Esophagus muscularis mucosa (tissue), 4 donors: ENCODE results near the gene CARMIL3. TPM values are rescaled to one million over a fixed set of nuclear protein-coding genes. Genes with fewer than 3 reads are reported as not detected.
"Not testable (repeated sequence)": the region's sequence is repeated elsewhere in the genome, so short reads cannot be mapped to it uniquely, and the experiment has no call there.

ENCODE experiments used
- DNase-seq: peaks from one replicate; pipeline ENCODE4 v3.0.0-alpha.2; 2017; ENCODE audit errors: extremely low spot score
- H3K27ac ChIP-seq, 4 donors: fragments of 200-600 bp; sonication (generic); replicated peaks in 1 of 4; 1 replicate in 3 of 4; 2 replicates in 1 of 4; pipeline ENCODE4 v1.5.1; 2016 to 2019; ENCODE audit warnings: mild to moderate bottlenecking in 1 of 4
- H3K27me3 ChIP-seq, 4 donors: fragments of 200-600 bp; sonication (generic); one replicate each; pipeline versions ENCODE4 v1.5.1 to v1.6.0; 2016 to 2019
- H3K36me3 ChIP-seq, 4 donors: fragments of 200-600 bp; sonication (generic); one replicate each; pipeline ENCODE4 v1.5.1; 2016 to 2019
- H3K4me1 ChIP-seq, 4 donors: fragments of 200-600 bp; sonication (generic); one replicate each; pipeline ENCODE4 v1.5.1; 2016 to 2019
- H3K4me3 ChIP-seq, 4 donors: fragments of 200-600 bp; sonication (generic); 1 replicate in 2 of 4; 2 replicates in 2 of 4; pipeline ENCODE4 v1.5.1; 2016 to 2019; ENCODE audit warnings: mild to moderate bottlenecking in 4 of 4, moderate library complexity in 1 of 4
- H3K9me3 ChIP-seq, 4 donors: fragments of 200-600 bp; sonication (generic); 1 replicate in 3 of 4; 2 replicates in 1 of 4; pipeline ENCODE4 v1.5.1; 2016 to 2019
- EP300 ChIP-seq: sonication (generic); formaldehyde crosslinking; IDR thresholded peaks from one replicate; pipeline ENCODE4 v1.6.1; 2017; ENCODE audit warnings: antibody characterized with exemption
- POLR2A ChIP-seq: fragments of 450-650 bp; IDR thresholded peaks from one replicate; pipeline ENCODE4 v1.6.1; 2017; ENCODE audit warnings: antibody characterized with exemption, moderate library complexity, mild to moderate bottlenecking, low read depth
- POLR2AphosphoS5 ChIP-seq, 2 donors: sonication (generic); formaldehyde crosslinking; IDR thresholded peaks; one replicate each; pipeline ENCODE4 v1.6.1; 2017; ENCODE audit warnings: antibody characterized with exemption in 2 of 2
- WGBS: methylation state at CpG from one replicate; pipeline ENCODE4 v1.1.5; 2018; 5-methylcytosine and 5-hydroxymethylcytosine counted together
- intact Hi-C: fragments of 100-400 bp; cut with DNase I; formaldehyde crosslinking; loops from one replicate; pipeline ENCODE4 v1.15.1; 2023
- total RNA-seq, 4 donors: library from RNA; depleted of rRNA; stranded (reverse); fragments of >200 nt; gene quantifications; one replicate each; pipeline versions ENCODE4 v1.1.0 to v1.2.1, GENCODE V29; 2016
- TF ChIP-seq, protein P1 (sequence below), 3 experiments: fragments of 200-600 bp in 2 of 3; fragments of 450-650 bp in 1 of 3; sonication (generic) in 2 of 3; IDR thresholded peaks; one replicate each; pipeline ENCODE4 v1.5.1; 2017 to 2019; ENCODE audit warnings: antibody characterized with exemption in 3 of 3, mild to moderate bottlenecking in 2 of 3, moderate library complexity in 1 of 3

The CARMIL3 gene, protein sequence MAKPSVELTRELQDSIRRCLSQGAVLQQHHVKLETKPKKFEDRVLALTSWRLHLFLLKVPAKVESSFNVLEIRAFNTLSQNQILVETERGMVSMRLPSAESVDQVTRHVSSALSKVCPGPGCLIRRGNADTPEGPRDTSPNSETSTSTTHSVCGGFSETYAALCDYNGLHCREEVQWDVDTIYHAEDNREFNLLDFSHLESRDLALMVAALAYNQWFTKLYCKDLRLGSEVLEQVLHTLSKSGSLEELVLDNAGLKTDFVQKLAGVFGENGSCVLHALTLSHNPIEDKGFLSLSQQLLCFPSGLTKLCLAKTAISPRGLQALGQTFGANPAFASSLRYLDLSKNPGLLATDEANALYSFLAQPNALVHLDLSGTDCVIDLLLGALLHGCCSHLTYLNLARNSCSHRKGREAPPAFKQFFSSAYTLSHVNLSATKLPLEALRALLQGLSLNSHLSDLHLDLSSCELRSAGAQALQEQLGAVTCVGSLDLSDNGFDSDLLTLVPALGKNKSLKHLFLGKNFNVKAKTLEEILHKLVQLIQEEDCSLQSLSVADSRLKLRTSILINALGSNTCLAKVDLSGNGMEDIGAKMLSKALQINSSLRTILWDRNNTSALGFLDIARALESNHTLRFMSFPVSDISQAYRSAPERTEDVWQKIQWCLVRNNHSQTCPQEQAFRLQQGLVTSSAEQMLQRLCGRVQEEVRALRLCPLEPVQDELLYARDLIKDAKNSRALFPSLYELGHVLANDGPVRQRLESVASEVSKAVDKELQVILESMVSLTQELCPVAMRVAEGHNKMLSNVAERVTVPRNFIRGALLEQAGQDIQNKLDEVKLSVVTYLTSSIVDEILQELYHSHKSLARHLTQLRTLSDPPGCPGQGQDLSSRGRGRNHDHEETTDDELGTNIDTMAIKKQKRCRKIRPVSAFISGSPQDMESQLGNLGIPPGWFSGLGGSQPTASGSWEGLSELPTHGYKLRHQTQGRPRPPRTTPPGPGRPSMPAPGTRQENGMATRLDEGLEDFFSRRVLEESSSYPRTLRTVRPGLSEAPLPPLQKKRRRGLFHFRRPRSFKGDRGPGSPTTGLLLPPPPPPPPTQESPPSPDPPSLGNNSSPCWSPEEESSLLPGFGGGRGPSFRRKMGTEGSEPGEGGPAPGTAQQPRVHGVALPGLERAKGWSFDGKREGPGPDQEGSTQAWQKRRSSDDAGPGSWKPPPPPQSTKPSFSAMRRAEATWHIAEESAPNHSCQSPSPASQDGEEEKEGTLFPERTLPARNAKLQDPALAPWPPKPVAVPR (N-terminal part only)
- total RNA-seq, result under 1 TPM in 2 of 4 donors, not detected in 2; 0.17 to 0.29 TPM

DNA sequence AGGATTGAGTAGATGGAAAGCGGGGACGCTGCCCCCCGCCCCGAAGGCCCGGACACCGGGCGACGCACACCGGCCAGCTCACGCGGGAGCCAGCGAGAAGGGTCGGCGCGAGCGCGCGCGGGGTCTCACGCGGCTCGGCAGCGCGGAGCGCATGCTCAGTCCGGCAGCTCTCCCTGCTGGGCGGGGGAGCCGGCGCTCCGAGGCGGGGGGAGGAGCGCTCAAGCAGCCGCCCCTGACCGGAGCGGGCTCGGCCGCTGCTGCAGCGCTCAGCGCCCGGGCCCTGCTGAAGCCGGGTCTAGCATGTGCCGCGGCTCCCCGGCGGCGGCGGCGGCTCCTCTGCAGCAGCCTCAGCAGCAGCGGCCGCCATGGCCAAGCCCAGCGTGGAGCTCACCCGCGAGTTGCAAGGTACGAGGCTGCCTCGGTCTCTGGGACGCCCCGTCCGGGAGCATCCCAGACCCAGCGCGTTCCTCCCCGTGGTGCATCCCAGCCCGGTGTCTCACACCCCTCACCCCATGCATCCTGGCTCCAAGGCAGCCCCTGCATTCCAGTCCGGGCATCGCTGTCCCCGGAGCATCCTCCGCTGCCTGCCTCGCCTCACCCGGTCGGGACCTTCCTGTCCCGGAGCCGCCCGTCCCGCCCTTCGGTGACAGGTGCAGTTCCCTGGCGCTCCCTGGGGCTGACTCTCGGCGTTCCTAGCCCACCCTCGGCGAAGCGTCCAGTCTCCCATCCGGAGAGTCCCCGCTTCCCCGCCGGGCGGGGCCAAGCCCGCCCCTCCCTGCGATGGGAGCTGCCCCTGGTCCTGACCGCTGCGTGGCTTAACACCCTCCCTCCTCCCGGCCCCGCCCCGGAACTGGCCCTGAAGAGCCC is at the start of gene CARMIL3:
TSS of gene CARMIL3 (plus strand) at position 221 of the 867 bp plus-strand sequence. CDS start at position 366, 145 bp downstream.
- DNase-seq, result no peak
- intact Hi-C loops, result loop anchor here (5.0 kb wide), 1 partner anchor 40 kb away; no protein-coding TSS in a partner anchor
- Histone ChIP-seq H3K27ac (peak within 1 kb of the TSS; percentile 60 to 72 (median 66)), H3K27me3 (peaks cover 0 to 12% (median 0%) of the 10 kb centered on the region in 4 donors), H3K4me3 (peak within 1 kb of the TSS; percentile 55 to 73 (median 63)), H3K9me3 (no peaks in the 10 kb centered on the region), H3K4me1 (peaks cover 12 to 22% (median 19%) of the 10 kb centered on the region in 4 donors), H3K36me3 (no peaks in the 10 kb centered on the region)
- TF ChIP-seq EP300, result no peak
- peak; percentile 31 to 50 for TF ChIP-seq POLR2AphosphoS5 (IDR thresholded peaks at IDR 0.05)
- TF ChIP-seq, protein P1, sequence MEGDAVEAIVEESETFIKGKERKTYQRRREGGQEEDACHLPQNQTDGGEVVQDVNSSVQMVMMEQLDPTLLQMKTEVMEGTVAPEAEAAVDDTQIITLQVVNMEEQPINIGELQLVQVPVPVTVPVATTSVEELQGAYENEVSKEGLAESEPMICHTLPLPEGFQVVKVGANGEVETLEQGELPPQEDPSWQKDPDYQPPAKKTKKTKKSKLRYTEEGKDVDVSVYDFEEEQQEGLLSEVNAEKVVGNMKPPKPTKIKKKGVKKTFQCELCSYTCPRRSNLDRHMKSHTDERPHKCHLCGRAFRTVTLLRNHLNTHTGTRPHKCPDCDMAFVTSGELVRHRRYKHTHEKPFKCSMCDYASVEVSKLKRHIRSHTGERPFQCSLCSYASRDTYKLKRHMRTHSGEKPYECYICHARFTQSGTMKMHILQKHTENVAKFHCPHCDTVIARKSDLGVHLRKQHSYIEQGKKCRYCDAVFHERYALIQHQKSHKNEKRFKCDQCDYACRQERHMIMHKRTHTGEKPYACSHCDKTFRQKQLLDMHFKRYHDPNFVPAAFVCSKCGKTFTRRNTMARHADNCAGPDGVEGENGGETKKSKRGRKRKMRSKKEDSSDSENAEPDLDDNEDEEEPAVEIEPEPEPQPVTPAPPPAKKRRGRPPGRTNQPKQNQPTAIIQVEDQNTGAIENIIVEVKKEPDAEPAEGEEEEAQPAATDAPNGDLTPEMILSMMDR (IDR thresholded peaks at IDR 0.05), result no peak
- WGBS, result 0% methylated on average over 19 of the region's 92 CpGs

DNA sequence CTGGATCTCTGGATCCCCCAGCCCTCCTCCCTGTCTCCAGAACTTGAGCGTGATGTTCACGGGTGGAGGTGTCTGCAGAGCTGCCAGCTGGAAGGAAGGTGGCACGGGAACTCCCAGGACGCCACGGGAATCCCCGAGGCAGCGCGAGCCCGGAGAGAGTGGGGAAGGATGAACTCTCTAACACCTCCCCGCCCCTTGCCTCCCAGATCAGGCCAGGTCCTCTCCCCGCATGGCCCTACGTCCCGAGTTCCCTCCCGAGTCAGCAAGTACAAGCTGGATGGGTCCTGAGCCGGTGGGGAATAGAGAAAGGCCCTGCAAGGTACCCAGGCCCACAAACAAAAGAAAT is 45.4 kb upstream of the CARMIL3 start:
- peak overlapping the region in 3 of 4 donors; percentile 63 to 72 (median 72) for H3K27ac ChIP-seq
- intact Hi-C loops, H3K9me3 ChIP-seq, H3K4me1 ChIP-seq, H3K36me3 ChIP-seq, H3K27me3 ChIP-seq, DNase-seq: not testable (repeated sequence)
- no CpG with 5 or more reads among the region's 15 CpGs for WGBS
- peak overlapping the region; percentile 43 to 57 (median 50) for H3K4me3 ChIP-seq

DNA sequence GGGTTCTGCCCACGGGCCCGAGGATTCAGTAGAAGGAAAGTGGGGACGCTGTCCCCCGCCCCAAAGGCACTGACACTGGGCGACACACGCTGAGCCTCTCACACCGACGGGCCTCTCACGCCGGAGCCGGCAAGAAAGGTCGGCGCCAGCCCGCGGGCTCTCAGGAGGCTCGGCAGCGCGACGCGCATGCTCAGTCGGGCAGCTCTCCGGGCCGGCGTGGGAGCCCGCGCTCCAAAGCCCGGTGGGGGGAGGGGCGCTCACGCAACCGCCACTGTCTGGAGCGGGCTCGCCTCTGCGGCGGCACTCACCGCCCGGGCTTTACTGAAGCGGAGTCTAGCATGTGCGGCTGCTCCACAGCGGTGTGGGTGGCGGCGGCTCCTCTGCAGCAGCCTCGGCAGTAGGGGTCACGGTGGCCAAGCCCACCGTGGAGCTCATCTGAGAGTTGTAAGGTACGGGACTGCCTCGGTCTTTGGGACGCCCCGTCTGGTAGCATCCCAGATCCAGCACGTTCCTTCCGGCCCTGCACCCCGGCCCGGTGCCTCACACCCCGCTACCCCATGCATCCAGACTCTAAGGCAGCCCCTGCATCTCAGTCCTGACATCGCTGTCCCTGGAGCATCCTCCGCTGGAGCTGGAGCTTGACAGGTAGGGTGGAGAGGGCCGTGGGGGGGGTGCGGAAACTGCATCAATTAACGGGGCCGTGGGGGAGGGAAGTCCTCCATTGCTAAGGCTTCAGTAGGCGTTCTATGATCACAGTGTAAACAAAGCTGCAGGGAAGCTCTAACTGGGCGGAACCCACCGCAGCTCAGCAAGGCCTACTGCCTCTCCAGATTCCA is 44.8 kb upstream of the CARMIL3 start:
- DNase-seq, H3K4me1 ChIP-seq, H3K9me3 ChIP-seq, H3K36me3 ChIP-seq, intact Hi-C loops, H3K27me3 ChIP-seq: not testable (repeated sequence)
- peak overlapping the region; percentile 43 to 57 (median 50) for H3K4me3 ChIP-seq
- 19% methylated on average over 5 of the region's 62 CpGs for WGBS
- peak overlapping the region in 3 of 4 donors; percentile 63 to 72 (median 72) for H3K27ac ChIP-seq

DNA sequence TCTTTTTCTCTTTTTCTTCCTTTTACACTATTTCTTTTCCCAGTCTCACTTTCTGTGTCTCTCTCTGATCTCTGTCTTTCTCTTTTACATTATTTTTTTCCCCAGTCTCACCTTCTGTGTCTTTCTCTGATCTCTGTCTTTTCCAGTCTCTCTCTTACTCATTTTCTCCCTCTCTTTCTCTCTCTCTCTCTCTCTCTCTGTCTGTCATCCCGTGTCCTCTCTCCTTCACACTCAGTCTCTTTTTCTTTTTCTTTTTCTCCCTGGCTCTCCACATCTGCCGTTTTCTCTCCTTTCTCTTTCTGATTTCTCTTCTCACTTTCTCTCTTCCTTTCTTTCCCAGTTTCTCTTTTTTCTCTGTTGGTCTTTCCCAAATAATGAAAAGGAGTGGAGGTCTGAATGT is 40.8 kb upstream of the CARMIL3 start:
- H3K36me3 ChIP-seq, result no peaks in the 10 kb centered on the region
- no peaks in the 10 kb centered on the region for H3K27me3 ChIP-seq
- 73% methylated on average over 2 of the region's 2 CpGs for WGBS
- TF ChIP-seq, protein P1 (IDR thresholded peaks at IDR 0.05), result no peak
- TF ChIP-seq EP300, result no peak
- TF ChIP-seq POLR2AphosphoS5 (IDR thresholded peaks at IDR 0.05), result no peak
- TF ChIP-seq POLR2A, result no peak
- no peak overlapping the region for H3K27ac ChIP-seq
- peaks cover 0 to 20% (median 9%) of the 10 kb centered on the region in 4 donors for H3K4me1 ChIP-seq
- H3K9me3 ChIP-seq, result no peaks in the 10 kb centered on the region
- intact Hi-C loops, result loop anchor here (5.0 kb wide), 1 partner anchor 41 kb away; the partner anchor contains the start of gene CARMIL3
- H3K4me3 ChIP-seq, result no peak overlapping the region
- no peak for DNase-seq

DNA sequence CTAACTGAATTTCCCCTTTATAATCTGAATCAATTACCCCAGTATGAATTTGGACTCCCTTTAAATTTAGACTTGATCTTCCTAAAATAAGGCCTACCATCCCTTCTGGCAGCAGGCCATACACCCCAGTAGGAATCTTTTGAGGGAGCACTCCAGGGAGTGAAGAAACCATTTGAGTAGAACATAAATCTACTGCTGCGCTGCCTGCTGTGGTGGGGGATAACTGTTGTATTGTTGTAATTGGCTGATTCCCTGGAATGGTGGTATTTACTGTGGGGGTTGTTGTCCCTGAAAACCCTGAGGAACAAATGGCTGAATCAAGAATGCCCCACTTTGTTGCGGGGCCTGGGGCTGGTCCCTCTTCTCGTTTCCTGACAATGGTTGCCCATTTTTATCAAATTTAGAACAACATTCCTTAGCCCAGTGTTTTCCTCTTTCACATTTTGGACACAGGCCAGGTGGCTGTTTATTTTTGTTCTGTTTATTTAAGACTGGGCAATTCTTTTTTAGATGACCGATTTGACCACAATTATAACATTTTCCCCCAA is 39.0 kb upstream of the CARMIL3 start:
- H3K9me3 ChIP-seq, H3K27me3 ChIP-seq, H3K36me3 ChIP-seq, DNase-seq, H3K4me3 ChIP-seq: not testable (repeated sequence)
- intact Hi-C loops, result loop anchor here (5.0 kb wide), 1 partner anchor 40 kb away; the partner anchor contains the start of gene CARMIL3
- H3K4me1 ChIP-seq, result peaks cover 0 to 17% (median 5%) of the 10 kb centered on the region in 4 donors
- H3K27ac ChIP-seq, result peak overlapping the region in 1 of 4 donors; percentile 30
- 57% methylated on average over 4 of the region's 4 CpGs for WGBS
